ENCODE measurements around the gene CREB3L2.
A peak's percentile ranks its signal among the peaks of the same experiment; 100 is the strongest.
"Not testable (repeated sequence)": the region's sequence is repeated elsewhere in the genome, so short reads cannot be mapped to it uniquely, and the experiment has no call there.

The CREB3L2 gene

GRCh38 chr7:137915266-137915665 is 86.6 kb downstream of the CREB3L2 start:
- H3K36me3 ChIP-seq (ENCODE audit: control insufficient read depth in 4 of 4, insufficient read depth in 4 of 4, low read length in 3 of 4), result peaks cover 22 to 81% (median 47%) of the 10 kb centered on the region in 4 experiments
- no peak overlapping the region for H3K4me3 ChIP-seq (ENCODE audit: control insufficient read depth in 1 of 7, extremely low read depth in 1 of 7, insufficient read depth in 4 of 7, low read depth in 2 of 7, low read length in 6 of 7)
- no peak overlapping the region for H3K27ac ChIP-seq (ENCODE audit: insufficient read depth in 1 of 2, low read depth in 1 of 2, low read length in 2 of 2, poor library complexity in 1 of 2, severe bottlenecking in 2 of 2)
- no peaks in the 10 kb centered on the region for H3K27me3 ChIP-seq (replicated peaks in 2 of 5; ENCODE audit: control insufficient read depth in 4 of 5, insufficient read depth in 5 of 5, low read length in 4 of 5)
- H3K4me1 ChIP-seq (ENCODE audit: control extremely low read depth in 1 of 4, control insufficient read depth in 4 of 4, insufficient read depth in 4 of 4, low read length in 3 of 4), result no peaks in the 10 kb centered on the region
- DNase-seq, result no peak
- no peaks in the 10 kb centered on the region for H3K9me3 ChIP-seq (ENCODE audit: control extremely low read depth in 1 of 5, control insufficient read depth in 4 of 5, insufficient read depth in 2 of 5, low read depth in 1 of 5, low read length in 4 of 5)
- no CpG with 5 or more reads among the region's 3 CpGs for WGBS (ENCODE audit: insufficient coverage)
- POLR2A ChIA-PET, result no interaction called here
- CTCF ChIA-PET, result interaction anchor here (0.7 to 18.9 kb wide), 3 partner anchors 22 to 899 kb away, joined by 3 to 408 read pairs (median 3); partner anchors contain the start of gene CREB3L2

GRCh38 chr7:137913985-137914384 is 87.9 kb downstream of the CREB3L2 start:
- Histone ChIP-seq H3K36me3 (ENCODE audit: control insufficient read depth in 4 of 4, insufficient read depth in 4 of 4, low read length in 3 of 4) (peaks cover 29 to 85% (median 57%) of the 10 kb centered on the region in 4 experiments), H3K9me3 (ENCODE audit: control extremely low read depth in 1 of 5, control insufficient read depth in 4 of 5, insufficient read depth in 2 of 5, low read depth in 1 of 5, low read length in 4 of 5) (no peaks in the 10 kb centered on the region), H3K27me3 (replicated peaks in 2 of 5; ENCODE audit: control insufficient read depth in 4 of 5, insufficient read depth in 5 of 5, low read length in 4 of 5) (no peaks in the 10 kb centered on the region), H3K4me3 (ENCODE audit: control insufficient read depth in 1 of 7, extremely low read depth in 1 of 7, insufficient read depth in 4 of 7, low read depth in 2 of 7, low read length in 6 of 7) (no peak overlapping the region), H3K4me1 (ENCODE audit: control extremely low read depth in 1 of 4, control insufficient read depth in 4 of 4, insufficient read depth in 4 of 4, low read length in 3 of 4) (no peaks in the 10 kb centered on the region), H3K27ac (ENCODE audit: insufficient read depth in 1 of 2, low read depth in 1 of 2, low read length in 2 of 2, poor library complexity in 1 of 2, severe bottlenecking in 2 of 2) (no peak overlapping the region)
- 100% methylated on average over 2 of the region's 4 CpGs for WGBS (ENCODE audit: insufficient coverage)
- DNase-seq, result no peak
- ChIA-PET POLR2A (no interaction called here), CTCF (interaction anchor here (0.6 to 18.9 kb wide), 3 partner anchors 11 to 91 kb away, joined by 3 to 408 read pairs (median 3); partner anchors contain the start of gene CREB3L2)

- Histone ChIP-seq H3K9me3 (ENCODE audit: control extremely low read depth in 1 of 5, control insufficient read depth in 4 of 5, insufficient read depth in 2 of 5, low read depth in 1 of 5, low read length in 4 of 5) (no peaks in the 10 kb centered on the region), H3K4me1 (ENCODE audit: control extremely low read depth in 1 of 4, control insufficient read depth in 4 of 4, insufficient read depth in 4 of 4, low read length in 3 of 4) (no peaks in the 10 kb centered on the region), H3K36me3 (ENCODE audit: control insufficient read depth in 4 of 4, insufficient read depth in 4 of 4, low read length in 3 of 4) (peaks cover 26 to 83% (median 60%) of the 10 kb centered on the region in 4 experiments), H3K27me3 (replicated peaks in 2 of 5; ENCODE audit: control insufficient read depth in 4 of 5, insufficient read depth in 5 of 5, low read length in 4 of 5) (no peaks in the 10 kb centered on the region), H3K27ac (ENCODE audit: insufficient read depth in 1 of 2, low read depth in 1 of 2, low read length in 2 of 2, poor library complexity in 1 of 2, severe bottlenecking in 2 of 2) (no peak overlapping the region), H3K4me3 (ENCODE audit: control insufficient read depth in 1 of 7, extremely low read depth in 1 of 7, insufficient read depth in 4 of 7, low read depth in 2 of 7, low read length in 6 of 7) (no peak overlapping the region)
- DNase-seq, result no peak
- POLR2A ChIA-PET, result no interaction called here
- CTCF ChIA-PET, result interaction anchor here (18.9 kb wide), 1 partner anchor 95 kb away, joined by 408 read pairs; the partner anchor contains the start of gene CREB3L2
- 97% methylated on average over 11 of the region's 11 CpGs for WGBS (ENCODE audit: insufficient coverage)
These were observed 92.8 kb downstream of the CREB3L2 start for GRCh38 chr7:137909042-137909441.

GRCh38 chr7:137908106-137908505 is 93.8 kb downstream of the CREB3L2 start:
- H3K4me1 ChIP-seq (ENCODE audit: control extremely low read depth in 1 of 4, control insufficient read depth in 4 of 4, insufficient read depth in 4 of 4, low read length in 3 of 4), result peaks cover 0 to 4% (median 0%) of the 10 kb centered on the region in 4 experiments
- H3K4me3 ChIP-seq (ENCODE audit: control insufficient read depth in 1 of 7, extremely low read depth in 1 of 7, insufficient read depth in 4 of 7, low read depth in 2 of 7, low read length in 6 of 7), result no peak overlapping the region
- H3K9me3 ChIP-seq (ENCODE audit: control extremely low read depth in 1 of 5, control insufficient read depth in 4 of 5, insufficient read depth in 2 of 5, low read depth in 1 of 5, low read length in 4 of 5), result no peaks in the 10 kb centered on the region
- POLR2A ChIA-PET, result no interaction called here
- DNase-seq, result no peak
- CTCF ChIA-PET, result interaction anchor here (18.9 kb wide), 1 partner anchor 96 kb away, joined by 408 read pairs; the partner anchor contains the start of gene CREB3L2
- H3K36me3 ChIP-seq (ENCODE audit: control insufficient read depth in 4 of 4, insufficient read depth in 4 of 4, low read length in 3 of 4), result peaks cover 26 to 84% (median 57%) of the 10 kb centered on the region in 4 experiments
- H3K27ac ChIP-seq (ENCODE audit: insufficient read depth in 1 of 2, low read depth in 1 of 2, low read length in 2 of 2, poor library complexity in 1 of 2, severe bottlenecking in 2 of 2), result no peak overlapping the region
- WGBS (ENCODE audit: insufficient coverage), result 96% methylated on average over 9 of the region's 9 CpGs
- H3K27me3 ChIP-seq (replicated peaks in 2 of 5; ENCODE audit: control insufficient read depth in 4 of 5, insufficient read depth in 5 of 5, low read length in 4 of 5), result no peaks in the 10 kb centered on the region

GRCh38 chr7:137906636-137907035 is 95.2 kb downstream of the CREB3L2 start:
- H3K4me3 ChIP-seq (ENCODE audit: control insufficient read depth in 1 of 7, extremely low read depth in 1 of 7, insufficient read depth in 4 of 7, low read depth in 2 of 7, low read length in 6 of 7); H3K4me1 ChIP-seq (ENCODE audit: control extremely low read depth in 1 of 4, control insufficient read depth in 4 of 4, insufficient read depth in 4 of 4, low read length in 3 of 4); H3K27me3 ChIP-seq (replicated peaks in 2 of 5; ENCODE audit: control insufficient read depth in 4 of 5, insufficient read depth in 5 of 5, low read length in 4 of 5); H3K27ac ChIP-seq (ENCODE audit: insufficient read depth in 1 of 2, low read depth in 1 of 2, low read length in 2 of 2, poor library complexity in 1 of 2, severe bottlenecking in 2 of 2); H3K9me3 ChIP-seq (ENCODE audit: control extremely low read depth in 1 of 5, control insufficient read depth in 4 of 5, insufficient read depth in 2 of 5, low read depth in 1 of 5, low read length in 4 of 5); DNase-seq; POLR2A ChIA-PET: not testable (repeated sequence)
- peaks cover 27 to 78% (median 52%) of the 10 kb centered on the region in 4 experiments for H3K36me3 ChIP-seq (ENCODE audit: control insufficient read depth in 4 of 4, insufficient read depth in 4 of 4, low read length in 3 of 4)
- no CpG with 5 or more reads among the region's 4 CpGs for WGBS (ENCODE audit: insufficient coverage)
- CTCF ChIA-PET, result interaction anchor here (0.9 to 18.9 kb wide), 6 partner anchors 10 to 250 kb away, joined by 3 to 408 read pairs (median 4); partner anchors contain the start of gene CREB3L2

- POLR2A ChIA-PET, result no interaction called here
- peak; percentile 3 to 52 (median 28) for DNase-seq
- no CpG with 5 or more reads among the region's 1 CpG for WGBS (ENCODE audit: insufficient coverage)
- CTCF ChIA-PET, result interaction anchor here (1.2 to 18.9 kb wide), 8 partner anchors 8 to 144 kb away, joined by 3 to 408 read pairs (median 6); partner anchors contain the start of gene CREB3L2
- H3K4me1 ChIP-seq (ENCODE audit: control extremely low read depth in 1 of 4, control insufficient read depth in 4 of 4, insufficient read depth in 4 of 4, low read length in 3 of 4), result peaks cover 0 to 7% (median 2%) of the 10 kb centered on the region in 4 experiments
- peaks cover 19 to 71% (median 49%) of the 10 kb centered on the region in 4 experiments for H3K36me3 ChIP-seq (ENCODE audit: control insufficient read depth in 4 of 4, insufficient read depth in 4 of 4, low read length in 3 of 4)
- H3K27me3 ChIP-seq (replicated peaks in 2 of 5; ENCODE audit: control insufficient read depth in 4 of 5, insufficient read depth in 5 of 5, low read length in 4 of 5), result no peaks in the 10 kb centered on the region
- H3K4me3 ChIP-seq (ENCODE audit: control insufficient read depth in 1 of 7, extremely low read depth in 1 of 7, insufficient read depth in 4 of 7, low read depth in 2 of 7, low read length in 6 of 7), result no peak overlapping the region
- no peaks in the 10 kb centered on the region for H3K9me3 ChIP-seq (ENCODE audit: control extremely low read depth in 1 of 5, control insufficient read depth in 4 of 5, insufficient read depth in 2 of 5, low read depth in 1 of 5, low read length in 4 of 5)
- H3K27ac ChIP-seq (ENCODE audit: insufficient read depth in 1 of 2, low read depth in 1 of 2, low read length in 2 of 2, poor library complexity in 1 of 2, severe bottlenecking in 2 of 2), result no peak overlapping the region
These were observed 97.1 kb downstream of the CREB3L2 start for GRCh38 chr7:137904833-137905232.

GRCh38 chr7:137903382-137904169 is 98.3 kb downstream of the CREB3L2 start:
- peak; percentile 82 to 92 (median 87) for DNase-seq
- H3K4me3 ChIP-seq (ENCODE audit: control insufficient read depth in 1 of 7, extremely low read depth in 1 of 7, insufficient read depth in 4 of 7, low read depth in 2 of 7, low read length in 6 of 7), result no peak overlapping the region
- CTCF ChIA-PET, result interaction anchor here (0.6 to 18.9 kb wide), 25 partner anchors 8 to 716 kb away, joined by 3 to 408 read pairs (median 4); partner anchors contain the start of gene CREB3L2

More at GRCh38 chr7:137903382-137904169, 98.3 kb downstream of the CREB3L2 start:
- POLR2A ChIA-PET, result interaction anchor here (1.1 kb wide), 1 partner anchor 105 kb away, joined by 4 read pairs; no protein-coding TSS in a partner anchor
- no peaks in the 10 kb centered on the region for H3K9me3 ChIP-seq (ENCODE audit: control extremely low read depth in 1 of 5, control insufficient read depth in 4 of 5, insufficient read depth in 2 of 5, low read depth in 1 of 5, low read length in 4 of 5)
- H3K27ac ChIP-seq (ENCODE audit: insufficient read depth in 1 of 2, low read depth in 1 of 2, low read length in 2 of 2, poor library complexity in 1 of 2, severe bottlenecking in 2 of 2), result no peak overlapping the region
- peaks cover 15 to 64% (median 39%) of the 10 kb centered on the region in 4 experiments for H3K36me3 ChIP-seq (ENCODE audit: control insufficient read depth in 4 of 4, insufficient read depth in 4 of 4, low read length in 3 of 4)
- 29% methylated on average over 4 of the region's 9 CpGs for WGBS (ENCODE audit: insufficient coverage)
- H3K27me3 ChIP-seq (replicated peaks in 2 of 5; ENCODE audit: control insufficient read depth in 4 of 5, insufficient read depth in 5 of 5, low read length in 4 of 5), result no peaks in the 10 kb centered on the region
- peaks cover 5 to 16% (median 9%) of the 10 kb centered on the region in 4 experiments for H3K4me1 ChIP-seq (ENCODE audit: control extremely low read depth in 1 of 4, control insufficient read depth in 4 of 4, insufficient read depth in 4 of 4, low read length in 3 of 4)
